LNCAP (cell line): ENCODE measurements around the gene UBL4A.

ENCODE experiments used
- CTCF ChIP-seq: fragments of 450-650 bp; IDR thresholded peaks from 2 replicates; pipeline ENCODE4 v1.5.1; 2017; ENCODE audit warnings: mild to moderate bottlenecking

UBL4A gene

GRCh38 chrX:154443479-154443910 lies 42.9 kb downstream of the UBL4A start:
- no peak for TF ChIP-seq CTCF

- no peak for TF ChIP-seq CTCF
Observed at GRCh38 chrX:154441984-154442707, 44.3 kb downstream of the UBL4A start.

- TF ChIP-seq CTCF: no peak
Observed at GRCh38 chrX:154441564-154441963, 44.9 kb downstream of the UBL4A start.

- no peak for TF ChIP-seq CTCF
Observed at GRCh38 chrX:154440623-154441357, 45.6 kb downstream of the UBL4A start.

- TF ChIP-seq CTCF: no peak
Observed at GRCh38 chrX:154439841-154440240, 46.6 kb downstream of the UBL4A start.

- no peak for TF ChIP-seq CTCF
Observed at GRCh38 chrX:154437971-154438893, 48.2 kb downstream of the UBL4A start.

GRCh38 chrX:154436983-154437752 lies 49.2 kb downstream of the UBL4A start, which contains the start of gene GDI1:
Gene GDI1, plus strand, starts transcription at chrX:154437154. Its CDS starts 101 bp downstream, at chrX:154437255.
- no peak for TF ChIP-seq CTCF
